Measurements from ENCODE around the gene DHFR2.

- TF ChIP-seq EZH2 (IDR thresholded peaks at IDR 0.05; ENCODE audit: borderline replicate concordance, control insufficient read depth, low read depth, low read length) (no peak), SMC3 (IDR thresholded peaks at IDR 0.05; ENCODE audit: borderline replicate concordance, low read length) (no peak), KLF5 (IDR thresholded peaks at IDR 0.05; ENCODE audit: partially characterized antibody) (no peak), REST (IDR thresholded peaks at IDR 0.05; ENCODE audit: low read depth, low read length) (no peak), KDM1A (IDR thresholded peaks at IDR 0.05; ENCODE audit: borderline replicate concordance) (no peak), SMAD5 (IDR thresholded peaks at IDR 0.05; ENCODE audit: low read depth) (no peak), CBX5 (IDR thresholded peaks at IDR 0.05; ENCODE audit: low read depth) (no peak)
- TF ChIP-seq, protein P1, sequence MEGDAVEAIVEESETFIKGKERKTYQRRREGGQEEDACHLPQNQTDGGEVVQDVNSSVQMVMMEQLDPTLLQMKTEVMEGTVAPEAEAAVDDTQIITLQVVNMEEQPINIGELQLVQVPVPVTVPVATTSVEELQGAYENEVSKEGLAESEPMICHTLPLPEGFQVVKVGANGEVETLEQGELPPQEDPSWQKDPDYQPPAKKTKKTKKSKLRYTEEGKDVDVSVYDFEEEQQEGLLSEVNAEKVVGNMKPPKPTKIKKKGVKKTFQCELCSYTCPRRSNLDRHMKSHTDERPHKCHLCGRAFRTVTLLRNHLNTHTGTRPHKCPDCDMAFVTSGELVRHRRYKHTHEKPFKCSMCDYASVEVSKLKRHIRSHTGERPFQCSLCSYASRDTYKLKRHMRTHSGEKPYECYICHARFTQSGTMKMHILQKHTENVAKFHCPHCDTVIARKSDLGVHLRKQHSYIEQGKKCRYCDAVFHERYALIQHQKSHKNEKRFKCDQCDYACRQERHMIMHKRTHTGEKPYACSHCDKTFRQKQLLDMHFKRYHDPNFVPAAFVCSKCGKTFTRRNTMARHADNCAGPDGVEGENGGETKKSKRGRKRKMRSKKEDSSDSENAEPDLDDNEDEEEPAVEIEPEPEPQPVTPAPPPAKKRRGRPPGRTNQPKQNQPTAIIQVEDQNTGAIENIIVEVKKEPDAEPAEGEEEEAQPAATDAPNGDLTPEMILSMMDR (IDR thresholded peaks at IDR 0.05 in 2 of 3, conservative IDR thresholded peaks at IDR 0.05 in 1 of 3; ENCODE audit: control insufficient read depth in 2 of 3, extremely low read depth in 1 of 3, insufficient read depth in 1 of 3, low read depth in 3 of 3, low read length in 3 of 3): no peak
Measured at GRCh38 chr3:94049267-94049666, 13.4 kb downstream of the DHFR2 start.
